Measurements from ENCODE around the gene KLRK1.

- TF ChIP-seq CTCF (IDR thresholded peaks at IDR 0.05; ENCODE audit: low read depth, low read length, missing input control) (no peak), REST (IDR thresholded peaks at IDR 0.05) (no peak), GABPA (IDR thresholded peaks at IDR 0.05 in 1 of 2, conservative IDR thresholded peaks at IDR 0.05 in 1 of 2) (no peak), RAD21 (IDR thresholded peaks at IDR 0.05) (no peak), TAF1 (conservative IDR thresholded peaks at IDR 0.05) (no peak), MAX (IDR thresholded peaks at IDR 0.05) (no peak), NR2F2 (IDR thresholded peaks at IDR 0.05) (no peak), HNF4G (IDR thresholded peaks at IDR 0.05) (no peak), EGR1 (IDR thresholded peaks at IDR 0.05; ENCODE audit: low read depth in 2 of 2) (no peak), YY1 (IDR thresholded peaks at IDR 0.05) (no peak), JUND (IDR thresholded peaks at IDR 0.05) (no peak)
Observed at GRCh38 chr12:10363658-10363913, 26.3 kb downstream of the KLRK1 start.
